ENCODE results near the gene YTHDF1. TPM values are rescaled to one million over a fixed set of nuclear protein-coding genes. Genes with fewer than 3 reads are reported as not detected.

Gene YTHDF1
- total RNA-seq, 4 donors from 2014 or later, result 19.9 to 29.2 (median 22.9) TPM

DNA sequence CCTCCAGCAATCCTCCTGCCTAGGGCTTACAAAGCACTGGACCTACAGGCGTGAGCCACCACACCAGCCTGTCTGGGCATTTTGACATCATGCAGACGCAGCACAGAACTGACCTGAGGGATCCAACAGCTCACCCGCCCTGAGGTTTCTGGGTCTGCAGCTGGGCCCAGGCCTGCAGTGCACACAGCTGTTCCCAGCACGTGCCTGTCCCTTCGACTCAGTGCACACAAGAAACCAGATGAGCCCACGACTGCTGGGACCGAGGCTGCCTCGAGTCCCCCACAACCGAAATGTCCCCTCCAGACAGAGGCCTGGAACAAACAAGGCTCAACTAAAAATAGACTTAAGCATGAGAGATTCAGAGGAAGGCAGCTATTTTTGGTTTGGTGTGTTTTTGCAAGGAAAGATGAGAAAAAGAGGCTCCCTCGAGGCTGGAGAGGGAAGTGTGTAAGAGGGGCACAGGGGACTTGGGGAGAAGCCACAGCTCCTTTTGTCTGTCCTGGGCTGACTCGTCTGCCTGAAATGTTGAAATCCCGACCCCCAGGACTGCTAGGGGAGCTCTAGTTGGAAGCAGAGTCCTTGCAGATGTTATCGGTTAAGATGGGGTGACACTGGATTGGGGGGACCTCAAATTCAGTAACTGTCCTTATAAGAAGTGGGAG lies 66.3 kb downstream of the YTHDF1 start:
- intact Hi-C loops (cut with DNase I), result no loop called here
- no peak for TF ChIP-seq POLR2A (IDR thresholded peaks at IDR 0.05)
- TF ChIP-seq, protein P1, sequence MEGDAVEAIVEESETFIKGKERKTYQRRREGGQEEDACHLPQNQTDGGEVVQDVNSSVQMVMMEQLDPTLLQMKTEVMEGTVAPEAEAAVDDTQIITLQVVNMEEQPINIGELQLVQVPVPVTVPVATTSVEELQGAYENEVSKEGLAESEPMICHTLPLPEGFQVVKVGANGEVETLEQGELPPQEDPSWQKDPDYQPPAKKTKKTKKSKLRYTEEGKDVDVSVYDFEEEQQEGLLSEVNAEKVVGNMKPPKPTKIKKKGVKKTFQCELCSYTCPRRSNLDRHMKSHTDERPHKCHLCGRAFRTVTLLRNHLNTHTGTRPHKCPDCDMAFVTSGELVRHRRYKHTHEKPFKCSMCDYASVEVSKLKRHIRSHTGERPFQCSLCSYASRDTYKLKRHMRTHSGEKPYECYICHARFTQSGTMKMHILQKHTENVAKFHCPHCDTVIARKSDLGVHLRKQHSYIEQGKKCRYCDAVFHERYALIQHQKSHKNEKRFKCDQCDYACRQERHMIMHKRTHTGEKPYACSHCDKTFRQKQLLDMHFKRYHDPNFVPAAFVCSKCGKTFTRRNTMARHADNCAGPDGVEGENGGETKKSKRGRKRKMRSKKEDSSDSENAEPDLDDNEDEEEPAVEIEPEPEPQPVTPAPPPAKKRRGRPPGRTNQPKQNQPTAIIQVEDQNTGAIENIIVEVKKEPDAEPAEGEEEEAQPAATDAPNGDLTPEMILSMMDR (IDR thresholded peaks at IDR 0.05), result no peak
- peaks cover 0 to 24% (median 0%) of the 10 kb centered on the region in 3 donors for H3K4me1 ChIP-seq
- H3K27ac ChIP-seq, result no peak overlapping the region
- H3K9me3 ChIP-seq, result peaks cover 0 to 19% (median 12%) of the 10 kb centered on the region in 3 donors
- WGBS, 2 donors, result 59 to 68% methylated on average over 7 to 9 of the region's 13 CpGs
- no peak overlapping the region for H3K4me3 ChIP-seq
- H3K27me3 ChIP-seq, result peaks cover 0 to 74% (median 4%) of the 10 kb centered on the region in 4 donors
- no peaks in the 10 kb centered on the region for H3K36me3 ChIP-seq
- DNase-seq, result no peak

DNA sequence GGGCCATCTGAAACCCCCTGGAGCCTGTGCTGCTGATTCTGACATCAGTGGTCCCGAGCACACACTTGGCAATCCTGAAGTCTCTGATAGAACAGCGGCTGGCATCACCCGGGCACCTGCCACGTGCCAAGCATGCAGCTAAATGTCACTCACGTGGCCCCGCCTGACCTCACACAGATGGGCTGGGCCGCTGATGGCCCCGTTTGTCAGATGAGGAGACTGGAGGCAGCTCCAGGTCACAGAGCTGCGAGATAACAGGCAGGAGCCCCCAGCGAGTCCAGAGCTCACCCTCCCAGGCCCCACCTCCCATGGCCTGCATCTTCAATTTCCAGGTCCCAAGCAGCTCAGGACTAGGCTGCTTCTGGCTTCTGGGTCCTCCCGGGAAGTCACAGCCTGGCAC lies 67.2 kb downstream of the YTHDF1 start:
- H3K27me3 ChIP-seq, result peaks cover 0 to 69% (median 4%) of the 10 kb centered on the region in 4 donors
- TF ChIP-seq, protein P1 (IDR thresholded peaks at IDR 0.05), result no peak
- TF ChIP-seq POLR2A (IDR thresholded peaks at IDR 0.05), result no peak

DNA sequence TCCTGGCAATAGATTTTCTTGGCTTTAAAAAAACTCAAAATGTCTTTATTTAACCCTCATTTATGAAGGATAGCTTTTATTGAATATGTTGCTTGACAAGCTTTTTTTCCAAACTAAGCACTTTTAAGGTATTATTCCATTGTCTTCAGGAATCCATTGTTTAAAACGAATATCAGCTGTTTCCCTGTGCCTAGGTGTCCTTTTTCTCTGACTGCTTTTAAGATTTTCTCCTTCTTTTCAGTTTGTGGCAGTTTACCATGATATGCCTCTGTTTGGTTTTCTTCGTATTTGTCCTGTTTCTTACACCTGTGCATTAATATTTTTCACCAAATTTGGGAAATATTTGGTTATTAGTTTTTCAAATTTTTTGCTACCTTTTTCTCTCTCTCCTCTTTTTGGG lies 68.4 kb downstream of the YTHDF1 start:
- no peak for TF ChIP-seq POLR2A (IDR thresholded peaks at IDR 0.05)
- TF ChIP-seq, protein P1 (IDR thresholded peaks at IDR 0.05), result no peak
- 46 to 57% methylated on average over 2 of the region's 2 CpGs for WGBS, 2 donors
- no peak overlapping the region for H3K4me3 ChIP-seq
- peaks cover 0 to 61% (median 4%) of the 10 kb centered on the region in 4 donors for H3K27me3 ChIP-seq
- H3K9me3 ChIP-seq, result peaks cover 0 to 19% (median 12%) of the 10 kb centered on the region in 3 donors
- intact Hi-C loops (cut with DNase I), result no loop called here
- no peak overlapping the region for H3K27ac ChIP-seq
- no peaks in the 10 kb centered on the region for H3K36me3 ChIP-seq
- no peak for DNase-seq
- peaks cover 0 to 18% (median 0%) of the 10 kb centered on the region in 3 donors for H3K4me1 ChIP-seq

More for the DNA sequence above, 67.2 kb downstream of the YTHDF1 start:
- DNase-seq, result no peak
- H3K4me3 ChIP-seq, result no peak overlapping the region
- H3K27ac ChIP-seq, result no peak overlapping the region
- 72 to 90% methylated on average over 4 to 8 of the region's 11 CpGs for WGBS, 2 donors
- H3K36me3 ChIP-seq, result no peaks in the 10 kb centered on the region
- H3K9me3 ChIP-seq, result peaks cover 0 to 19% (median 12%) of the 10 kb centered on the region in 3 donors
- H3K4me1 ChIP-seq, result peaks cover 0 to 24% (median 0%) of the 10 kb centered on the region in 3 donors
- intact Hi-C loops (cut with DNase I), result no loop called here

Small RNA genes lying within 50 kb of the gene (small RNA-seq; reads per million reads assigned to genes)
- 0 reads per million in 4 donors for gene MIR124-3
- 0 reads per million in 4 donors for gene MIR3196

Other genes with a start within 250 kb of the YTHDF1 start
- not detected for gene BHLHE23, start 209.2 kb downstream of the YTHDF1 start, total RNA-seq
- gene BIRC7, start 19.8 kb upstream of the YTHDF1 start, total RNA-seq, result under 1 TPM in 1 of 4 donors, not detected in 3; 0.57 TPM
- not detected for gene NKAIN4, start 38.3 kb upstream of the YTHDF1 start, total RNA-seq
- gene ARFGAP1, start 56.7 kb upstream of the YTHDF1 start, total RNA-seq, result 10 to 100 TPM; 18.4 to 37.4 (median 30.7) TPM
- gene COL20A1, start 77.1 kb upstream of the YTHDF1 start, total RNA-seq, result not detected
- not detected for gene CHRNA4, start 145.2 kb upstream of the YTHDF1 start, total RNA-seq

All from esophagus squamous epithelium (tissue), 5 donors.